HCT116 (cell line): ENCODE results near the gene SPATA19. TPM values are rescaled to one million over a fixed set of nuclear protein-coding genes. Genes with fewer than 3 reads are reported as not detected.

Source experiments
- ATAC-seq: fragments of 200-7000 bp; cut with Tn5 transposase; 2 replicates; pipeline ENCODE4 v1.9.1; 2020; ENCODE audit warnings: mild to moderate bottlenecking, moderate library complexity
- BruUV-seq: library from RNA; stranded (reverse); fragments of 400-500 nt; replicated peaks from 2 replicates; lab custom pipeline; 2021; lab: Mats Ljungman, UMichigan
- CTCF ChIA-PET: fragments of 300-600 bp; sonication (Branson Sonifier 250); formaldehyde crosslinking; loops from one replicate; lab custom pipeline; 2021; ENCODE audit warnings: antibody characterized with exemption; lab: Charles Lee
- POLR2A ChIA-PET: fragments of 300-600, 350-600 bp; sonication (Branson Sonifier 250); formaldehyde crosslinking; loops from one replicate; lab custom pipeline; 2021; ENCODE audit warnings: antibody characterized with exemption; lab: Charles Lee
- RAD21 ChIA-PET, 2 experiments: fragments of 300-600 bp; sonication (Branson Sonifier 250); formaldehyde crosslinking; loops; one replicate each; lab custom pipeline; 2023; ENCODE audit warnings: low total read pairs in 2 of 2; ENCODE audit not compliant: uncharacterized antibody in 2 of 2, unreplicated experiment in 2 of 2, low non-redundant PET in 1 of 2; lab: Charles Lee
- DNase-seq: peaks from one replicate; pipeline ENCODE4 v3.0.0-alpha.2; 2010; ENCODE audit warnings: low read depth, low spot score
- H2AFZ ChIP-seq: fragments of 200-600 bp; shearing (Covaris generic), sonication (generic); 2 replicates; pipeline ENCODE4 v1.6.1; 2017; ENCODE audit warnings: low read depth, mixed run types, mixed read lengths, antibody characterized with exemption, low read length; ENCODE audit not compliant: poor library complexity, severe bottlenecking
- H3K27ac ChIP-seq: 2 replicates; pipeline ENCODE4 v1.5.1; 2012; ENCODE audit warnings: low read depth, low read length
- H3K27me3 ChIP-seq: fragments of 200-600 bp; sonication (generic); 2 replicates; pipeline ENCODE4 v1.6.1; 2016; ENCODE audit warnings: mixed run types, low read length, mixed read lengths; ENCODE audit not compliant: insufficient read depth
- H3K36me3 ChIP-seq, 2 experiments: fragments of 200-500 bp in 1 of 2; fragments of 200-600 bp in 1 of 2; sonication (Bioruptor generic) in 1 of 2; sonication (generic) in 1 of 2; 2 replicates each; pipeline versions ENCODE4 v1.5.1 to v1.6.1; 2014 to 2016; ENCODE audit warnings: low read length in 2 of 2, inconsistent platforms in 1 of 2, mixed read lengths in 1 of 2, mixed run types in 1 of 2; ENCODE audit not compliant: insufficient read depth in 2 of 2, control insufficient read depth in 1 of 2
- H3K4me1 ChIP-seq, 2 experiments: fragments of 200-600 bp in 1 of 2; sonication (generic) in 1 of 2; 2 replicates each; pipeline versions ENCODE4 v1.5.1 to v1.6.1; 2012 to 2017; ENCODE audit warnings: low read length in 2 of 2, inconsistent platforms in 1 of 2, mild to moderate bottlenecking in 1 of 2, mixed read lengths in 1 of 2, mixed run types in 1 of 2, moderate library complexity in 1 of 2; ENCODE audit not compliant: insufficient read depth in 2 of 2, control insufficient read depth in 1 of 2
- H3K4me2 ChIP-seq: fragments of 200-600 bp; sonication (generic); 2 replicates; pipeline ENCODE4 v1.6.1; 2017; ENCODE audit warnings: mixed run types, low read length, mixed read lengths
- H3K4me3 ChIP-seq, 2 experiments: fragments of 200-600 bp in 1 of 2; sonication (generic) in 1 of 2; replicated peaks in 1 of 2; 2 replicates each; pipeline ENCODE4 v1.5.1; 2011 to 2016; ENCODE audit warnings: low read length in 2 of 2, control low read depth in 1 of 2, low read depth in 1 of 2, mild to moderate bottlenecking in 1 of 2, mixed read lengths in 1 of 2, mixed run types in 1 of 2
- H3K79me2 ChIP-seq: fragments of 200-600 bp; sonication (generic); 2 replicates; pipeline ENCODE4 v1.6.1; 2017; ENCODE audit warnings: mild to moderate bottlenecking, mixed run types, low read length, moderate library complexity, mixed read lengths; ENCODE audit not compliant: insufficient read depth
- H3K9ac ChIP-seq: fragments of 200-600 bp; sonication (generic); 2 replicates; pipeline ENCODE4 v1.6.1; 2016; ENCODE audit warnings: low read length, mixed read lengths
- H3K9me2 ChIP-seq: fragments of 200-600 bp; sonication (generic), shearing (Covaris generic); 2 replicates; pipeline ENCODE4 v1.6.1; 2017; ENCODE audit warnings: mixed run types, mild to moderate bottlenecking, moderate library complexity; ENCODE audit not compliant: insufficient read depth
- H3K9me3 ChIP-seq, 2 experiments: fragments of 200-500 bp in 1 of 2; fragments of 200-600 bp in 1 of 2; sonication (Bioruptor generic) in 1 of 2; sonication (generic) in 1 of 2; 2 replicates each; pipeline ENCODE4 v1.6.1; 2014 to 2017; ENCODE audit warnings: low read length in 2 of 2, mixed read lengths in 2 of 2, inconsistent platforms in 1 of 2, low read depth in 1 of 2, mild to moderate bottlenecking in 1 of 2, mixed run types in 1 of 2, moderate library complexity in 1 of 2; ENCODE audit not compliant: control insufficient read depth in 1 of 2, insufficient read depth in 1 of 2
- H4K20me1 ChIP-seq: fragments of 200-600 bp; sonication (generic), shearing (Covaris generic); 2 replicates; pipeline ENCODE4 v1.6.1; 2017; ENCODE audit warnings: mixed run types, mild to moderate bottlenecking, moderate library complexity; ENCODE audit not compliant: insufficient read depth
- ATF3 ChIP-seq: IDR thresholded peaks from 2 replicates; pipeline ENCODE4 v1.6.1; 2012
- CTCF ChIP-seq, 3 experiments: fragments of 200-600 bp in 1 of 3; sonication (generic) in 1 of 3; IDR thresholded peaks in 2 of 3; conservative IDR thresholded peaks in 1 of 3; 2 replicates each; pipeline ENCODE4 v1.5.1; 2012 to 2017; ENCODE audit warnings: low read depth in 2 of 3, low read length in 2 of 3, antibody characterized with exemption in 1 of 3, borderline replicate concordance in 1 of 3, control low read depth in 1 of 3, mild to moderate bottlenecking in 1 of 3, mixed read lengths in 1 of 3, mixed run types in 1 of 3, moderate library complexity in 1 of 3; ENCODE audit not compliant: insufficient read depth in 1 of 3
- JUND ChIP-seq: IDR thresholded peaks from 2 replicates; pipeline ENCODE4 v1.6.1; 2012
- RAD21 ChIP-seq: IDR thresholded peaks from 2 replicates; pipeline ENCODE4 v1.6.1; 2012; ENCODE audit warnings: low read depth, mild to moderate bottlenecking
- REST ChIP-seq: IDR thresholded peaks from 2 replicates; pipeline ENCODE4 v1.6.1; 2012; ENCODE audit warnings: low read depth
- SP1 ChIP-seq: IDR thresholded peaks from 2 replicates; pipeline ENCODE4 v1.6.1; 2012; ENCODE audit warnings: low read depth
- SRF ChIP-seq: IDR thresholded peaks from 2 replicates; pipeline ENCODE4 v1.6.1; 2012; ENCODE audit warnings: low read depth
- YY1 ChIP-seq: IDR thresholded peaks from 2 replicates; pipeline ENCODE4 v1.6.1; 2011; ENCODE audit warnings: low read length, low read depth, moderate library complexity, mild to moderate bottlenecking; ENCODE audit not compliant: insufficient replicate concordance; ENCODE audit errors: extremely low read depth
- ZFX ChIP-seq: fragments of 450-650 bp; IDR thresholded peaks from 2 replicates; pipeline ENCODE4 v1.6.1; 2017
- intact Hi-C: fragments of 100-400 bp; cut with micrococcal nuclease; formaldehyde crosslinking; loops from 2 replicates; pipeline ENCODE4 v1.10.0; 2022
- total RNA-seq: library from RNA; stranded (reverse); gene quantifications from one replicate; pipeline ENCODE4 v1.2.1, GENCODE V29; 2021; ENCODE audit not compliant: unreplicated experiment

SPATA19 gene
- total RNA-seq, 1 experiment from 2014 or later, result not detected

GRCh38 chr11:133834682-133835592 lies 10.4 kb downstream of the SPATA19 start:
- Histone ChIP-seq H3K4me2 (peak overlapping the region; percentile 44; the same call in 1 of the 2 replicates), H4K20me1 (no peaks in the 10 kb centered on the region), H3K27me3 (no peaks in the 10 kb centered on the region), H3K9ac (no peak overlapping the region), H2AFZ (peak overlapping the region; percentile 54), H3K9me2 (no peaks in the 10 kb centered on the region), H3K4me3 (no peak overlapping the region), H3K9me3 (no peaks in the 10 kb centered on the region), H3K4me1 (peaks cover 0 to 6% of the 10 kb centered on the region in 2 experiments; a peak in 1 of 4 replicates), H3K36me3 (no peaks in the 10 kb centered on the region)
- POLR2A ChIA-PET, result no interaction called here
- CTCF ChIA-PET, result interaction anchor here (1.0 to 1.7 kb wide), 6 partner anchors 9 to 758 kb away, joined by 3 to 20 read pairs (median 6); no protein-coding TSS in a partner anchor
- BruUV-seq, result no TSS peak
- intact Hi-C loops, result loop anchor here (1.0 to 2.0 kb wide), 2 partner anchors 700 to 757 kb away; no protein-coding TSS in a partner anchor
- ATAC-seq (peak; percentile 91), DNase-seq (peak; percentile 47)
- no peak for TF ChIP-seq JUND
- no peak for TF ChIP-seq YY1
- TF ChIP-seq SP1, result no peak
- peak; percentile 83 for TF ChIP-seq RAD21
- no peak for TF ChIP-seq REST
- TF ChIP-seq ATF3, result no peak
- peak; percentile 61 to 73 (median 65) for TF ChIP-seq CTCF (IDR thresholded peaks at IDR 0.05 in 2 of 3, conservative IDR thresholded peaks at IDR 0.05 in 1 of 3; ENCODE audit: borderline replicate concordance in 1 of 3, insufficient read depth in 1 of 3, low read depth in 2 of 3, low read length in 2 of 3)
- TF ChIP-seq ZFX, result no peak
- no peak for TF ChIP-seq SRF
- TF ChIP-seq, all 23 proteins: peak for 2
- Histone ChIP-seq H3K27ac (no peak overlapping the region), H3K79me2 (no peaks in the 10 kb centered on the region)
- RAD21 ChIA-PET, result interaction anchor here (1.2 kb wide), 2 partner anchors 700 to 757 kb away, joined by 3 to 5 read pairs; no protein-coding TSS in a partner anchor
